Loucy (cell line): ENCODE data around the gene TMEM37.

ENCODE experiments used
- H2AFZ ChIP-seq: fragments of 200-600 bp; sonication (generic); 2 replicates; pipeline ENCODE4 v1.6.0; 2016; ENCODE audit warnings: antibody characterized with exemption, mild to moderate bottlenecking, low read length, moderate library complexity
- H3F3A ChIP-seq: fragments of 200-600 bp; 2 replicates; pipeline ENCODE4 v1.6.0; 2016; ENCODE audit warnings: antibody characterized with exemption, low read depth, mild to moderate bottlenecking
- H3K27me3 ChIP-seq: fragments of 200-600 bp; sonication (generic); 2 replicates; pipeline ENCODE4 v1.6.1; 2014; ENCODE audit warnings: low read length, mild to moderate bottlenecking; ENCODE audit not compliant: insufficient read depth, poor library complexity, severe bottlenecking
- H3K36me3 ChIP-seq: fragments of 200-600 bp; sonication (generic); 2 replicates; pipeline ENCODE4 v1.6.1; 2016; ENCODE audit warnings: low read length; ENCODE audit not compliant: insufficient read depth
- H3K4me1 ChIP-seq: fragments of 200-600 bp; sonication (generic); 2 replicates; pipeline ENCODE4 v1.5.1; 2014; ENCODE audit warnings: low read length, mild to moderate bottlenecking; ENCODE audit not compliant: insufficient read depth, poor library complexity, severe bottlenecking
- H3K4me2 ChIP-seq: fragments of 200-600 bp; sonication (generic); 2 replicates; pipeline ENCODE4 v1.6.0; 2014; ENCODE audit warnings: antibody characterized with exemption, low read length, low read depth, mild to moderate bottlenecking; ENCODE audit not compliant: poor library complexity, severe bottlenecking
- H3K4me3 ChIP-seq: fragments of 200-600 bp; sonication (generic); 2 replicates; pipeline ENCODE4 v1.5.1; 2014; ENCODE audit warnings: low read length, mild to moderate bottlenecking, mixed read lengths; ENCODE audit not compliant: poor library complexity, severe bottlenecking
- H3K79me2 ChIP-seq: fragments of 200-600 bp; sonication (generic); 2 replicates; pipeline ENCODE4 v1.6.1; 2014; ENCODE audit warnings: low read length; ENCODE audit not compliant: insufficient read depth
- H3K9ac ChIP-seq: fragments of 200-600 bp; sonication (generic); 2 replicates; pipeline ENCODE4 v1.6.0; 2014; ENCODE audit warnings: mild to moderate bottlenecking, low read depth, low read length, moderate library complexity; ENCODE audit not compliant: poor library complexity, severe bottlenecking
- H3K9me2 ChIP-seq: fragments of 200-600 bp; sonication (generic); replicated peaks from 2 replicates; pipeline ENCODE4 v1.6.1; 2016; ENCODE audit warnings: low read depth, low read length, mixed read lengths
- H3K9me3 ChIP-seq: fragments of 200-600 bp; sonication (generic); 2 replicates; pipeline ENCODE4 v1.6.1; 2014; ENCODE audit warnings: mild to moderate bottlenecking, antibody characterized with exemption, low read length, low read depth; ENCODE audit not compliant: insufficient read depth
- H4K20me1 ChIP-seq: fragments of 200-600 bp; sonication (generic); 2 replicates; pipeline ENCODE4 v1.6.0; 2014; ENCODE audit warnings: antibody characterized with exemption, low read length, mild to moderate bottlenecking; ENCODE audit not compliant: insufficient read depth, poor library complexity, severe bottlenecking
- CTCF ChIP-seq: fragments of 200-600 bp; sonication (generic); conservative IDR thresholded peaks from 2 replicates; pipeline ENCODE4 v1.5.1; 2014; ENCODE audit warnings: mild to moderate bottlenecking, antibody characterized with exemption, low read length
- EZH2phosphoT487 ChIP-seq: fragments of 200-600 bp; IDR thresholded peaks from 2 replicates; pipeline ENCODE4 v1.6.1; 2018; ENCODE audit warnings: antibody characterized with exemption, mild to moderate bottlenecking, moderate library complexity, borderline replicate concordance

TMEM37 gene

GRCh38 chr2:119462574-119462973 is 30.9 kb downstream of the TMEM37 start:
- no peak overlapping the region for H3K4me2 ChIP-seq
- no peaks in the 10 kb centered on the region for H3F3A ChIP-seq
- no peak overlapping the region for H2AFZ ChIP-seq
- no peaks in the 10 kb centered on the region for H3K79me2 ChIP-seq
- no peak overlapping the region for H3K4me3 ChIP-seq
- H3K9ac ChIP-seq: no peak overlapping the region
- H3K36me3 ChIP-seq: no peaks in the 10 kb centered on the region
- no peaks in the 10 kb centered on the region for H3K9me3 ChIP-seq
- TF ChIP-seq EZH2phosphoT487 (no peak), CTCF (no peak)
- H3K9me2 ChIP-seq: no peaks in the 10 kb centered on the region
- no peaks in the 10 kb centered on the region for H3K27me3 ChIP-seq
- H3K4me1 ChIP-seq: peaks cover 13% of the 10 kb centered on the region
- H4K20me1 ChIP-seq: no peaks in the 10 kb centered on the region

- H2AFZ ChIP-seq: no peak overlapping the region
- H3K4me2 ChIP-seq: no peak overlapping the region
- H3K36me3 ChIP-seq: no peaks in the 10 kb centered on the region
- no peaks in the 10 kb centered on the region for H3K9me2 ChIP-seq
- H3K9ac ChIP-seq: no peak overlapping the region
- H3K9me3 ChIP-seq: no peaks in the 10 kb centered on the region
- H3K4me3 ChIP-seq: no peak overlapping the region
- H4K20me1 ChIP-seq: no peaks in the 10 kb centered on the region
- peaks cover 13% of the 10 kb centered on the region for H3K4me1 ChIP-seq
- no peaks in the 10 kb centered on the region for H3K27me3 ChIP-seq
- H3K79me2 ChIP-seq: no peaks in the 10 kb centered on the region
- H3F3A ChIP-seq: no peaks in the 10 kb centered on the region
- no peak for TF ChIP-seq CTCF
- TF ChIP-seq EZH2phosphoT487: no peak
These were observed 31.5 kb downstream of the TMEM37 start for GRCh38 chr2:119463136-119463535.

- Histone ChIP-seq H3K9me3 (no peaks in the 10 kb centered on the region), H3K79me2 (no peaks in the 10 kb centered on the region), H3K4me3 (no peak overlapping the region), H3K9ac (no peak overlapping the region), H3K36me3 (no peaks in the 10 kb centered on the region), H4K20me1 (no peaks in the 10 kb centered on the region), H2AFZ (no peak overlapping the region), H3F3A (no peaks in the 10 kb centered on the region), H3K4me1 (peaks cover 13% of the 10 kb centered on the region), H3K9me2 (no peaks in the 10 kb centered on the region), H3K4me2 (no peak overlapping the region), H3K27me3 (no peaks in the 10 kb centered on the region)
- no peak for TF ChIP-seq EZH2phosphoT487
- no peak for TF ChIP-seq CTCF
These were observed 32.3 kb downstream of the TMEM37 start for GRCh38 chr2:119463990-119464389.
